GM18519 (cell line): ENCODE results near the gene MARVELD1.
"Not testable (repeated sequence)": the region's sequence is repeated elsewhere in the genome, so short reads cannot be mapped to it uniquely, and the experiment has no call there.

Experiments
- ATAC-seq: cut with Tn5 transposase; IDR thresholded peaks from one replicate; pipeline ENCODE4 v1.9.1; 2021; ENCODE audit warnings: mild to moderate bottlenecking, moderate library complexity; ENCODE audit not compliant: unreplicated experiment, low FRiP score

MARVELD1 gene

GRCh38 chr10:97689559-97690020 is 23.9 kb upstream of the MARVELD1 start:
- ATAC-seq, result no peak

DNA sequence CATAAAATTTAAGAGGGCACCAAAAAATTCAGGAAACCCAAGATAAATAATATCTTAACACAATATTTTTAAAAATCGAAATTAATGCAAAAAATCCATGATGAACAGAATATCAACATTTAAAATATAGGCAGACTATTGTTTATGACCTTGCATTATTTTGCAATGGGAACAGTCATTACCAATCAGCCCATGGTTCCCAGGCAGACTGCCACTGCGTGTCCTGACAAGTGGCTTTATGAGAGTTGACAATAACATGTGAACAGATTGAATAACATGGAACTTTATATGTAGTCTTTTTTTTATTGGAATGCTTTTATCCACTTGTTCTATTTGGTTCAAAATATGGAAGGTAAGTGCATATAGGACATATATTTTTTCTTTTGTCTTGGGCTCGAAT is 23.4 kb upstream of the MARVELD1 start:
- ATAC-seq, result no peak

DNA sequence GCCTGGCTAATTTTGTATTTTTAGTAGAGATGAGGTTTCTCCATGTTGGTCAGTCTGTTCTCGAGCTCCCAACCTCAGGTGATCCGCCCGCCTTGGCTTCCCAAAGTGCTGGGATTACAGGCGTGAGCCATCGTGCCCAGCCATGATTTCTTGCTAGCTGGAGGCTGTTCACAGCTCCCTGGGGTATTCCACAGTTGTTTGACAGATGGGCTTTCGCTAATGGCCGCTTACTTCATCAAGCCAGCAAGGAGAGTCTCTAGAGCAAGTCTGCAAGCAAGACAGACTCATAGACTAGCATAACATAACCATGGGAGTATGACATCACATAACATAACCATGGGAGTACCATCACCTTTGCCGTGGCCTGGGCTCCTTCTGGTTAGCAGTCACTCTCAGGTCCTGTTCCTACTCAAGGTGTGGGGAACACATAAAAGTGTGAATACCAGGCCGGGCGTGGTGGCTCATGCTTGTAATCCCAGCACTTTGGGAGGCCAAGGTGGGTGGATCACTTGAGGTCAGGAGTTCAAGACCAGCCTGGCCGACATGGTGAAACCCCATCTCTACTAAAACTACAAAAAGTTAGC is 15.4 kb upstream of the MARVELD1 start:
- ATAC-seq, result not testable (repeated sequence)

- ATAC-seq, result peak; percentile 58
These were observed 12.0 kb upstream of the MARVELD1 start for GRCh38 chr10:97701438-97702069.

GRCh38 chr10:97703398-97704067 is 10.0 kb upstream of the MARVELD1 start:
- no peak for ATAC-seq

GRCh38 chr10:97704341-97704740 is 9.2 kb upstream of the MARVELD1 start:
- ATAC-seq, result no peak

DNA sequence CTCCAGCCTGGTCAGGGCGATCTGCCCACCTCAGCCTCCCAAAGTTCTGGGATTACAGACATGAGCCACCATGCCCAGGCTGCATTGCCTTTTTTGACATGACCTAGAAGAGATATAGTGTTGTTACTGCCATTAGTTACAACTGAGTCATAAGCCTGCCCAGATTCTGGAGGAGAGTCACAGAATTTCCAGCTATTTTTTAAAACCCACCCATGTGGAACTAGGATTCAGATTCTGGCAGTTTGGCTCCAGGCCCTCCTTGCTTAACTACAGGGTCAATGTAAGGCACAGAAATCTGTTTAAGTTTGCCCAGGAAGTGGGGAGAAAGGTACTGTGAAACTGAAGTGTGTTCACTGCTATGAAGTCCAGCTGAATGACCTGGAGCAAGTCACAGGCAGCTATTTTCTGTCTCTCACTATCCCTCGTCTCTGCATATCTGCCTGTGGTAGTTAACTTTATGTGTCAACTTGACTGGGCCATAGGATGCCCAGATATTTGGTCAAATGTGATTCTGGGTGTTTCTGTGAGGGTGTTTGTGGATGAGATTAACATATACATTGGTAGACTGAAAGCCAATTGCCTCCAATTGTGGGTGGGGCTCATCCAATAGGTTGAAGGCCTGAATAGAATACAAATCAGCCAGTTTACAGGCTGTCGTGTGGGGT is 8.4 kb upstream of the MARVELD1 start:
- ATAC-seq, result no peak

DNA sequence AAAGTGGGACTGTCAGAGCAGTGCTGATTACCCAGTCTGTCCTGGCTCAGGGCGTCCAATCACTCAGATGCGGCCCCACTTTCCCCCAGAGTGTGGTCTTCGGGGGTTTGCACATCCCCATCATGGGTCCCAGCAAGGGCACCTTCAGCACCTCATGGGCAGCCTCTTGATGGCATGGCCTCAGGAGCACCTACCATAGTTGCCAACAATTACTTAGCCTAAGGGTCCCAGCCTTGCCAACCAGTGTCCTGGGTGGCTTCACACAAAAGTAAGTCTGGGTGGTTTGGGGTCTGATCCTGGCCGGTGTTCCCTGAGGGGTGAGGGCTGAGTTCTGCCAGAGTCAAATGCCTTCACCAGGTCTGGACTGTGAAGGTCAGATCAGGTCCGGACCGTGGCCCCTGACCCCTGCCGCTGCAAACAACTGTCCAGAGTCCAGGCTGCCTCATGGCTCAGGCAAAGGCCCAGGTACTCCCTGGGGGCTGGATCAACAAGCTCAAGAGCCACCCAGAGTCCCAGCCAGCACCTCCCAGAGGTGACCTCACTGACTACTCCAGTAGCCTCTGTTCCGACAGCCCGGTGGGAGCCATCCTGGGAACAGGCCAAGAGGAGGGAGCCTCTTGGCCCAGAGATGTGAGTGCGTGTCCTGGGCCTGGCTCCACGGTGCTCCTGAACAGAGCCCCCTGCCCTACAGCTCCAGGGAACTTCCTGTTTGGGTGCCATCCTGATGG is 6.2 kb upstream of the MARVELD1 start:
- no peak for ATAC-seq

DNA sequence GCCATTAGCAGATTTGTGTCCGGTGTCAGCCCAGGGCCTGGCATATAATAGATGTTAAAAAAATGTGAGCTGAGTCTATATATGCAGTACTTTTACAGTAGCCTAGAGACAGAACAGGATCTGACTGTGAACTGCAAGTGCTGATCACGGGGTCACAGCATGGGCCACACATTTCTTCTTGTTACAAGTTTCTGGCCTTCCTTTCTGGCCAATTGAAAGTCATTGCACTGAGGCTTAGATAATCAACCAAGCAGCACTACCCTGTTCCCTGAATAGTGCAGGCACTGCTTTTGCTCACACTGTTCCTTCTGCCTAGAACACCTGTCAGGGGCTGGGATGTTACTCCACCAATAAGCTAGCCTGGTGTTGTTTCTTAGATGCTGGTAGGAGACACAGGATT is 5.4 kb upstream of the MARVELD1 start:
- ATAC-seq, result no peak

DNA sequence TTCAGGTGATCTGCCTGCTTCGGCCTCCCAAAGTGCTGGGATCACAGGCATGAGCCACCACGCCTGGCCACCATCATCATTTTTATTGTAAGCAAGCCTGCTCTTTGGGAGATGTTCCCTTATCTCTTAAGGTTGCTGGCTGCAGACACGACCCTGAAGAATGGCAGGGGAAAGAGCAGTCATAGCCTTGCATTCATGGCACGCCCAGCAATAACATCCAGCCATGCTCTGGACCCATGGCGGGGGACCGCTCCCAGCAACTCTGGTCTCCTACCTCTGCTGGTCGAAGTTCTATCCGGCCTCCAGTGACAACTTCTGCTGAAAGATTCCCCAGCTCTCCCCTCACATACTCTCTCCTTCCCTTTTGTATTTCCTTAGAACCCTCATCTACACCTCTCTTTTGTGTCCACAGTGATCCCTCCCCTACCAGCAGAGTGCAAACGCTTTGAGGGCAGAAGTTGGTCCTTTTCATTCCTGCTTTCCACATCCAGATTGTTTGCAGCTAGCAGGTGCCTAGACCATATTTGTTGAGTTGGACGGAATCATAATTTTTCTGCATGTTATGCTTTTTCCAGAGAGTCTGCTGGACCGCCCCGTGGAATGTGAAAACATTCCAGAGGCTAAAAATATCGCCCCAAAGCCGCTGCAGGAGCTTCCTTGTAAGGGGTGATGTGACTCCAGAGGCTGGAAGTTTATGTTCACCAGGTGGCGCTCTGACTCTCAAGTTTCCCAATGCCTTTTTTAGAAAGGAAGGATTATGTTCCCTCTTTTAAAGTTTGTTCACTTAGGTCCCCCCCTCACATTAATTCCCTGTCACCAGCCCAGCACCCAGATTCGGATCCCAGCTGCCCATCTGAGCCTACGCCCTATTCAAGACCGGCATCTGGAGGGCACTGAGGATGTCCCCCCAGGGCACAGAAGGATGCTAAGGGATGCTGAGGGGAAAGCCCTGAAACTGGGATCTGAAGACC is 4.3 kb upstream of the MARVELD1 start:
- ATAC-seq, result no peak

GRCh38 chr10:97711640-97712572 is 1.6 kb upstream of the MARVELD1 start:
- ATAC-seq, result no peak

DNA sequence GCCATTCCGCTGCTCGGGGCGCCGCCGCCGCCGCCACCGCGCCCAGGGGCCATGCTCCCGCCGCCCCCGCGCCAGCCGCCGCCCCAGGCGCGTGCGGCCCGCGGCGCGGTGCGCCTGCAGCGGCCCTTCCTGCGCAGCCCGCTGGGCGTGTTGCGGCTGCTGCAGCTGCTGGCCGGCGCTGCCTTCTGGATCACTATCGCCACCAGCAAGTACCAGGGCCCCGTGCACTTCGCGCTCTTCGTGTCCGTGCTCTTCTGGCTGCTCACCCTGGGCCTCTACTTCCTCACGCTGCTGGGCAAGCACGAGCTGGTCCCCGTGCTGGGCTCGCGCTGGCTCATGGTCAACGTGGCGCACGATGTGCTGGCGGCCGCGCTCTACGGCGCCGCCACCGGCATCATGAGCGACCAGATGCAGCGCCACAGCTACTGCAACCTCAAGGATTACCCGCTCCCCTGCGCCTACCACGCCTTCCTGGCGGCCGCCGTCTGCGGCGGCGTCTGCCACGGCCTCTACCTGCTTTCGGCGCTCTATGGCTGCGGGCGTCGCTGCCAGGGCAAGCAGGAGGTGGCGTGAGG is 383 bp downstream of the MARVELD1 start:
- ATAC-seq, result peak; percentile 52

- peak; percentile 20 for ATAC-seq
These were observed 1.1 kb downstream of the MARVELD1 start for GRCh38 chr10:97714401-97715258.

DNA sequence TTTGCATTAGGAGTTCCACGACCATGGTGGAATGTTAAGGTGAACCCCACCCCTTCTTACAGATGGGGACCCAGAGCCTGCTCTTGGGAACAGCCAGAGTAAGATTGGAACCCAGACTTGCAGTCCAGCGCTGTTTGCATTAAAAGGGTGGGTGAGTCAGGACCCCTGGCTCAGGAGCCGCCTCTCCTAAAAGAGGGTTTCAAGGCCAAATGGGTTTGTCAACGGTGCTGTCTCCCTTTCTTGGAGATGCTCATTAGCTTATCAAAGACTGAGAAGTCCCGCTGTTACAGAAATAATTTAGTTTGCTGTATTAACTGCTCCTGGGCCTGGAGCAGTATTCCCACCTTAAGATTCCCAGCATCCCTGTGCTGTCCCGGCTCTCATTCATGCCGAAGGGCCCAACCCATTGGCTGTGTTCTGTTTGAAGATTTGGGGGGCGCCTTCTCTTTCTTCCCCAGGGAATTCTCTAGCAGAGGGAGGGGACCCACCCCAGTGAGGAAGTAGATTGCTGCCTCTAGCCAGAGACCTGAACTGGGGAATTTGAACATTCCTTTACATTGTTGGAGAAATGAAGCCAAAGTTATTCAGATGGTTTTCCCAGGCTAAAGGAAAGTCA is 1.8 kb downstream of the MARVELD1 start:
- no peak for ATAC-seq

DNA sequence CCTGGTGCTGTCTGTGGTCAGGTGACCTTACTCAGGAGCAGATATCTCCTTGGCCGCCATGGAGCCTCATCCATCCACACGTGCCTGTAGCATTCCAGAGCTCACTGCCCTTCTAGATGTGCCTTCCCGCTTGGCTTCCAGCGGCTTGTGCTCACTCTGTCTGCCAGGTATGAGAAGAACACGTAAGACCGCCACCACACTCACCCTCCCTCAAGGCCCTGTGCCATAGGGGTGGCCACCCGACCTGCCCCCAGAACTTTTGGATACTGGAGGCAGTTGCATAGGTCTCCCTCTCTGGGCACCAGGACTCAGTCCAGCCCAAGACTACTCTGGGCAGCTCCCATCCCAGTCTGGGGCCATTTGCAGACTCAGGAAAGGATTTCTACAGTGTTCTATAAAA is 4.1 kb downstream of the MARVELD1 start:
- no peak for ATAC-seq

DNA sequence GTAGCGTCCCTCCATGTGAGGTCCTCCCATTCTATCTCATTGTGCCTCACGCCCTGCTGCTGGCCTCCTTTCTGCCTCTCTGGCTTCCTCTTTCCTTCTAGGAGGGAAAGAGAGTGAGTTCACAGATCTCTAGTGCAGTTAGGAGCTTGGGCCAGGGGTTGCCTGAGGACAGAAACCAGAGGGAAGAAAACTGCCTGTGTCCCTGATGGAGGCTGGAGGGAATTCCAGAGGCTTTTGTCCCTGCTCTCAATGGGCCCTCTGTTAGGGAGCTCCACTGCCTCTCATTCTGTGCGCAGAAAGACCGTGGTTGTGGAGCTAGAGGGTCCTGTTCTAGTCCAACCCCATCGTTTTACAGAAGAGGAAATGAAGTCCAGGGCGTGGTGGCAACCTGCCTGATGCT is 4.6 kb downstream of the MARVELD1 start:
- no peak for ATAC-seq

- ATAC-seq, result no peak
These were observed 5.2 kb downstream of the MARVELD1 start for GRCh38 chr10:97718659-97719142.
